Vagina (tissue), 2 donors: ENCODE data around the gene LMNA. TPM values are rescaled to one million over a fixed set of nuclear protein-coding genes. Genes with fewer than 3 reads are reported as not detected.

ENCODE experiments used
- DNase-seq, 2 donors: peaks; one replicate each; pipeline ENCODE4 v3.0.0-alpha.2; 2017; ENCODE audit errors: extremely low spot score in 2 of 2
- H3K27ac ChIP-seq: fragments of 200-600 bp; sonication (generic); one replicate; pipeline ENCODE4 v1.5.1; 2019
- H3K27me3 ChIP-seq: fragments of 200-600 bp; sonication (generic); one replicate; pipeline ENCODE4 v1.5.1; 2019
- H3K36me3 ChIP-seq, 2 donors: fragments of 200-600 bp; sonication (generic); one replicate each; pipeline ENCODE4 v1.5.1; 2017 to 2019
- H3K4me1 ChIP-seq: fragments of 200-600 bp; sonication (generic); one replicate; pipeline ENCODE4 v1.5.1; 2019
- H3K4me3 ChIP-seq, 2 donors: fragments of 200-600 bp; sonication (generic); 1 replicate in 1 of 2; 2 replicates in 1 of 2; pipeline ENCODE4 v1.5.1; 2016 to 2019
- H3K9me3 ChIP-seq: fragments of 200-600 bp; sonication (generic); one replicate; pipeline ENCODE4 v1.5.1; 2019
- CTCF ChIP-seq, 3 experiments: fragments of 450-650 bp in 2 of 3; fragments of 200-600 bp in 1 of 3; sonication (generic) in 1 of 3; IDR thresholded peaks; one replicate each; pipeline ENCODE4 v1.5.1; 2017 to 2019; ENCODE audit warnings: antibody characterized with exemption in 3 of 3, mild to moderate bottlenecking in 2 of 3, moderate library complexity in 2 of 3
- POLR2A ChIP-seq, 2 donors: fragments of 450-650 bp; IDR thresholded peaks; one replicate each; pipeline ENCODE4 v1.6.1; 2017; ENCODE audit warnings: antibody characterized with exemption in 2 of 2, mild to moderate bottlenecking in 2 of 2, moderate library complexity in 2 of 2
- POLR2AphosphoS5 ChIP-seq, 2 donors: sonication (generic); formaldehyde crosslinking; IDR thresholded peaks; one replicate each; pipeline ENCODE4 v1.9.0; 2017; ENCODE audit warnings: antibody characterized with exemption in 2 of 2, mild to moderate bottlenecking in 2 of 2, low read depth in 1 of 2; ENCODE audit not compliant: insufficient read depth in 1 of 2
- intact Hi-C: fragments of 100-400 bp; cut with DNase I; formaldehyde crosslinking; loops from one replicate; pipeline ENCODE4 v1.15.1; 2023
- total RNA-seq: library from RNA; depleted of rRNA; stranded (reverse); fragments of >200 nt; gene quantifications from one replicate; pipeline ENCODE4 v1.2.3, GENCODE V29; 2016

Gene LMNA
- total RNA-seq, 1 donor from 2014 or later: 436 TPM

DNA sequence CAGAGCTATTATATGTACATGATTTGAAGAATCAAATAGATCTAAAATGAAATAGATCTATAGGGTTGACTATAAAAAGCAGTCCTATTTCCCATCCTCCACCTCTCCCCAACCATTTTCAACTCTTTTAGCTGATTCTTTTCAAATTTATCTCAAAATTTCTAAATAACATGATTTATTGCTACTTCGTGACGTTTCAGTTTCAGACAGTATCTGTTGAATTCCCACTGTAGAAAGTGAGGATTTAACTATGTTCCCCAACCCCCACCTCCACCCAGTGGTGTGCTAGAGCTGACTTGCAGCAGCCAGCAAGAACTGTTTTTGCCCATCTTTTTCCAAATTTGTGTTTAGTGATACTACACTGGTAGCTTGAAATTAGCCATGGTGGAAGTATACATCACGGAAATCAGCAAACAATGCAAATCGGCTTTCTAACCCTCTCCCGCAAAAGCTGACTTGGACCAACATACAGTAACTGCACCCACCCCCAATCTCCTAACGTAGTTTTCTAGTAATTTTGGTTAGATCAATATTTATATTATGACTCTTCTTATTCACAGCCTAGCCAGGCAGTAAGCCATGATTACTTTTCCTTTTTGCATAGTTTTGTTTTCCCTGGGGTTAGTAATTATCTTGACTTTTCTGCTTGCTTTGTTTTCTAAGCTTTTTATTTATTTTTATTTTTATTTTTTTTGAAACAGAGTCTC, 49.8 kb downstream of the LMNA start:
- Histone ChIP-seq H3K4me3 (no peak overlapping the region), H3K27ac (no peak overlapping the region), H3K9me3 (no peaks in the 10 kb centered on the region), H3K27me3 (no peaks in the 10 kb centered on the region), H3K36me3 (no peaks in the 10 kb centered on the region), H3K4me1 (peaks cover 18% of the 10 kb centered on the region)
- no peak for TF ChIP-seq POLR2A (IDR thresholded peaks at IDR 0.05)
- TF ChIP-seq POLR2AphosphoS5 (IDR thresholded peaks at IDR 0.05; ENCODE audit: insufficient read depth in 1 of 2, low read depth in 1 of 2): no peak
- no peak for TF ChIP-seq CTCF (IDR thresholded peaks at IDR 0.05)
- intact Hi-C loops: no loop called here
- no peak for DNase-seq

DNA sequence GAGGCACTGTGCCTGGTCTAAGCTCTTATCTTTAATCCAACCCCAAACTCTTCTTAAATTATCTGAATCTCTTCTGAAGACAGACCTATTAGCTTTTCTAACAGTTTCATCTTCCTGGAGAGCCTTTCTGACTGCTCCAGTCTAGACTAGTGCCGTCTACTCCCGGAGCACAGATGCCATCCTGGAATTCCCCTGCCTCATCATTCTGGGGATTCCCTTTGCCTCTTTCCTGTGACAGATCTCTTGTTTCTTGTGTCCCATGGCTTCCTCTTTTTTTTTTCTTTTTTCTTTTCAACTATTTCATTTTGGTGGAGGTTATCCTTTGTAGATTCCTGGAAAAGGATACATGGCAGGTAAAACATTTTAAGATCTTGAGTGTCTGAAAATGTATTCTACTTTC, 50.6 kb downstream of the LMNA start:
- no peaks in the 10 kb centered on the region for H3K9me3 ChIP-seq
- intact Hi-C loops: no loop called here
- no peak for DNase-seq
- H3K27me3 ChIP-seq: no peaks in the 10 kb centered on the region
- no peak overlapping the region for H3K4me3 ChIP-seq
- no peak for TF ChIP-seq CTCF (IDR thresholded peaks at IDR 0.05)
- TF ChIP-seq POLR2A (IDR thresholded peaks at IDR 0.05): no peak
- TF ChIP-seq POLR2AphosphoS5 (IDR thresholded peaks at IDR 0.05; ENCODE audit: insufficient read depth in 1 of 2, low read depth in 1 of 2): no peak
- no peak overlapping the region for H3K27ac ChIP-seq
- H3K4me1 ChIP-seq: peaks cover 17% of the 10 kb centered on the region
- no peaks in the 10 kb centered on the region for H3K36me3 ChIP-seq

DNA sequence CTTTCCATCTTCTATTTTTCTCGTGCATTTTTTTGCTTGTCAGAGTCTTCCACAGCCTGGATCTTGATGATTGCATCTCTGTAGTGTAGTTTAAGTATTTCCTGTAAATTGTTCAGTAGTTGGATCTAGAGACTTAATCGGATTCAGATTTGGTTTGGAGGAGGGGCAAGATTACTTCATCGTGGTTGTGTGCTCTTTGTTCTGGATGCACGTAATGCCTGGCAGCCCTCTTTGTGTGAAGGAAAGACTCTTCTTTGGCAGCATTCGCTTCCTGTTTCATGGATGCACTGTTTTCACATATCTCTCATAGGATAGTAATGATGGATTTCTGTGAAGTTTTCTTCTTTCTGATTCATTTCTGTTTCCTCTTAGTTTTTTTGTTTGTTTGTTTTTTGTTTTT, 53.0 kb downstream of the LMNA start:
- no peak for DNase-seq
- Histone ChIP-seq H3K4me3 (no peak overlapping the region), H3K4me1 (no peaks in the 10 kb centered on the region), H3K36me3 (no peaks in the 10 kb centered on the region), H3K27ac (no peak overlapping the region), H3K9me3 (no peaks in the 10 kb centered on the region), H3K27me3 (no peaks in the 10 kb centered on the region)
- TF ChIP-seq POLR2AphosphoS5 (IDR thresholded peaks at IDR 0.05; ENCODE audit: insufficient read depth in 1 of 2, low read depth in 1 of 2) (no peak), CTCF (IDR thresholded peaks at IDR 0.05) (no peak), POLR2A (IDR thresholded peaks at IDR 0.05) (no peak)
- intact Hi-C loops: no loop called here

- intact Hi-C loops: no loop called here
- TF ChIP-seq POLR2A (IDR thresholded peaks at IDR 0.05) (no peak), CTCF (IDR thresholded peaks at IDR 0.05) (no peak), POLR2AphosphoS5 (IDR thresholded peaks at IDR 0.05; ENCODE audit: insufficient read depth in 1 of 2, low read depth in 1 of 2) (no peak)
- H3K27ac ChIP-seq: no peak overlapping the region
- no peaks in the 10 kb centered on the region for H3K9me3 ChIP-seq
- peaks cover 0 to 5% of the 10 kb centered on the region in 2 donors for H3K36me3 ChIP-seq
- no peak for DNase-seq
- H3K4me3 ChIP-seq: no peak overlapping the region
- no peaks in the 10 kb centered on the region for H3K4me1 ChIP-seq
- H3K27me3 ChIP-seq: no peaks in the 10 kb centered on the region
Observed at GRCh38 chr1:156172696-156173470, 58.4 kb downstream of the LMNA start.
